ENCODE measurements around the gene DSTN.

GRCh38 chr20:17640146-17640874 lies 70.4 kb downstream of the DSTN start:
- TF ChIP-seq CTCF (conservative IDR thresholded peaks at IDR 0.05) (no peak), ZFX (IDR thresholded peaks at IDR 0.05) (no peak)
